Activated CD8-positive, alpha-beta memory T cell treated with anti-CD3 and anti-CD28 coated beads for 36 hours (primary cell): Measurements from ENCODE around the gene MAGI2. TPM values are rescaled to one million over a fixed set of nuclear protein-coding genes. Genes with fewer than 3 reads are reported as not detected.

Experiments
- CTCF ChIA-PET: fragments of 350-600 bp; sonication (Branson Sonifier 250); formaldehyde crosslinking; loops from one replicate; lab custom pipeline; 2021; ENCODE audit warnings: antibody characterized with exemption; lab: Charles Lee
- POLR2A ChIA-PET: fragments of 350-600 bp; sonication (Branson Sonifier 250); formaldehyde crosslinking; loops from one replicate; lab custom pipeline; 2021; ENCODE audit warnings: antibody characterized with exemption; lab: Charles Lee
- total RNA-seq, 2 experiments: library from RNA; stranded (reverse); gene quantifications; one replicate each; pipeline ENCODE4 v1.2.3, GENCODE V29; 2021

MAGI2 gene
- total RNA-seq, 2 experiments from 2014 or later = 0.17 to 0.30 TPM

- ChIA-PET POLR2A (no interaction called here), CTCF (no interaction called here)
These were observed 953.5 kb downstream of the MAGI2 start for GRCh38 chr7:78499971-78500370.

- POLR2A ChIA-PET = no interaction called here
- CTCF ChIA-PET = no interaction called here
These were observed 954.2 kb downstream of the MAGI2 start for GRCh38 chr7:78499283-78499682.

DNA sequence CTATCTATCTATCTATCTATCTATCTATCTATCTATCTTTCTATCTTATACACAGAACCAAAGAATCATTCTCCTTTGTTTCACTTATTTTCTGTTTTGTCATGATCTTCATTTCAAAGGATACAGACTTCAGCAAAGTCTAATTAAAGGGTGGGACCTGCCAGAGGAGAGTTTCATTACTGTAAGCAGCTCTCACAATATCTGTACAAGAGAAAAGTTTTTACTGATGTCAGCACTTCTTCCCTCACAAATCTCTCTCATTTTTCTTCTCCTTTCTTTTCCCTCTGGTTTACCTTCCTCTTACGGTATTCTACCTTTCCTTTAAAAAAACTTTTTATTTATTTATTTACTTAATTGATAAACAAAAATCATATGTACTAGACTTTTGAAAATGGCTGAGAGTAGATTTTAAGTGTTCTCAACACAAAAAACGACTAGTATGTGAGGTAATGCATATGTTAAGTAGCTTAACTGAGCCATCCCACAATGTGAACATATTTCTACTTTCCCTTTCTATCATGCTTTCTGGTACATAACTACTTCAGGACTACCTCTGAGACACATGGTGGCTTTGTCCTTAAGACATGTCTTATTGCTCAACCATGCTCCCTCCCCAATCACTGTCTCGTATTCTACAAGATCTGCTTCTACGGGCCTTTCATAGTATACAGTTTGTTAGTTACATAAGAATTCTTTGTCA, 955.6 kb downstream of the MAGI2 start:
- POLR2A ChIA-PET = no interaction called here
- CTCF ChIA-PET = no interaction called here

DNA sequence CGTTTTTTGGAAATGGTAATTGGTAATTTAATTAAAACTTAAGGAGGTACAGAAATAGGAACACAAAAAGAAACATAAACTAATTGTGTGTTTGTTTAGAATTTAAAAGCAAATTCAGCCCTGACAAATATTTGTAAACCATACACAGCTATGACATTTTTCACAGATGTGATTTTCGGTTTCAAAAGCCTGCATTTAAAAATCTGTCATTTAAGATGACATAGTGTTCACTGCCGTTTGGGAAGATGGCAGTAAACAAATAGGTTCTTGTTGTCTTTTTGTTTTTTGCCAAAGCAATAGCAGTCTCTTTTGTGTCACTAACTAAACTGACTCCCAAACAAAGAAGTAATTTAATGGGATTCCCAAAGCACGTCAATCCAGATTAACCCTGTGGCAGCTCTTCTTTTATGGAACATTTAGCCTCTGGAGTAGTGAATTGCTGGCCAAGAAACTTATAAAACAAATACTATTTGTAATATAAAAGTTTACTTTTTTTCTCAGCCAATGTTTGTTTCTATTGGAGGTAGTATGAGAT, 957.3 kb downstream of the MAGI2 start:
- ChIA-PET POLR2A (no interaction called here), CTCF (no interaction called here)

- ChIA-PET POLR2A (no interaction called here), CTCF (no interaction called here)
These were observed 960.1 kb downstream of the MAGI2 start for GRCh38 chr7:78493401-78493800.

GRCh38 chr7:78492146-78492545, 961.3 kb downstream of the MAGI2 start:
- POLR2A ChIA-PET = no interaction called here

GRCh38 chr7:78490524-78490923, 962.9 kb downstream of the MAGI2 start:
- POLR2A ChIA-PET = no interaction called here
- CTCF ChIA-PET = no interaction called here

More at GRCh38 chr7:78492146-78492545, 961.3 kb downstream of the MAGI2 start:
- CTCF ChIA-PET = no interaction called here

- CTCF ChIA-PET = no interaction called here
These were observed 963.8 kb downstream of the MAGI2 start for GRCh38 chr7:78489476-78490240.

DNA sequence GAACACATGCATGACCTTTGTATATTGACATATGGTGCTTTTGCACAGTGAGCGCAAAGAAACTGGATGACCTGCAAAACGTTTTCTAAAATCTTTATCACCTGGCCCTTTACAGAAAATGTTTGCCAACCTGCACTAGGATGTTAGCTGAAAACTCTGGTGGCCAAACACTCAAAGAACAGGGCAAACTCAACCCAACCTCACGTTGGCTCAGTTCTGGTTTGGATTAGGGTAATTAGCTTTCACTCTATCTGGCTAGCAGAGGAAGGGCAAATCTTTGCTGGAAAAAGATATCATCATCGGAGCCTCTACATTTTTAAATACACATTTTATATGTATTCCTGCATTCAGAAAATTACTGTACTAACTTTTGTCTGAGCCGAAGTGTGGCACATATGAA, 966.0 kb downstream of the MAGI2 start:
- ChIA-PET CTCF (no interaction called here), POLR2A (no interaction called here)

More at GRCh38 chr7:78489476-78490240, 963.8 kb downstream of the MAGI2 start:
- POLR2A ChIA-PET = no interaction called here

GRCh38 chr7:78479348-78479747, 974.1 kb downstream of the MAGI2 start:
- POLR2A ChIA-PET = no interaction called here
- CTCF ChIA-PET = no interaction called here

- ChIA-PET POLR2A (no interaction called here), CTCF (no interaction called here)
These were observed 976.5 kb downstream of the MAGI2 start for GRCh38 chr7:78476851-78477405.

GRCh38 chr7:78473571-78474301, 979.7 kb downstream of the MAGI2 start:
- ChIA-PET CTCF (no interaction called here), POLR2A (no interaction called here)

DNA sequence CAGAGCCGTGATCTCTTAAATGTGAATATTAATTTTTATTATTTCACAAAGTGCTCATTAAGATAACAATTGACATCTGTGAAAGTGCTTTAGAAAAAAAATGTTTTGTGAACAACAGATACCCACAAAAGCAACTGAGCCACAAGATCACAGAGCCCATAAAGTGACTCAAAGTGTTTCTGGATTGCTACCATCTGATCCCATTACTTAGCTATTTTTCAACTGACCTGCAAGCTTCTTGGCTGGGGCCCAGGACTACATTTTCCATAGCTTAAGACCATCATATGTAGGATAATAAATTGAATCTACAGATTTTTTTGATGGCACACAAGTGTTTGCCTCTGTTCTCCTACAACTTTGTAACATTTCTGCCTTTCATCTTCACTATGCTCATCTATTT, 980.4 kb downstream of the MAGI2 start:
- CTCF ChIA-PET = no interaction called here
- POLR2A ChIA-PET = no interaction called here

GRCh38 chr7:78472519-78472918, 980.9 kb downstream of the MAGI2 start:
- ChIA-PET CTCF (no interaction called here), POLR2A (no interaction called here)

DNA sequence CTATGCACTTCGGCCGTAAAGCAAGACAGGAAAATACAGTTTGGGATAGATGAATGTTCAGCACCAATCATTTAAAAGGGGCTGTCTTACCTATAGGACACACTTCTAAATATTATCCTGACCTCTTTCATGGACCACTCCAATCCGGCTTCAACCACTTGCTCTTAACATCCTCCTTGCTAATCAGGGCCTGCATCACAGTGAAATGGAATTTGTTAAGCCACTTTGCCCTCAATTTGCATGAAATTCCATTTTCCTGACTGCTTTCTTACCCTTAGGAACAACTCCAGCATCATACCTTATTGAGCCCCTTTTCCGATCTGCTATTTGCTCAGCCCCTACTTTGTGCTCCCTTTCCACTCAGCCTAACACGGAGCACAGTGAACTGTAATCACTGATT, 987.6 kb downstream of the MAGI2 start:
- POLR2A ChIA-PET = no interaction called here
- CTCF ChIA-PET = no interaction called here

DNA sequence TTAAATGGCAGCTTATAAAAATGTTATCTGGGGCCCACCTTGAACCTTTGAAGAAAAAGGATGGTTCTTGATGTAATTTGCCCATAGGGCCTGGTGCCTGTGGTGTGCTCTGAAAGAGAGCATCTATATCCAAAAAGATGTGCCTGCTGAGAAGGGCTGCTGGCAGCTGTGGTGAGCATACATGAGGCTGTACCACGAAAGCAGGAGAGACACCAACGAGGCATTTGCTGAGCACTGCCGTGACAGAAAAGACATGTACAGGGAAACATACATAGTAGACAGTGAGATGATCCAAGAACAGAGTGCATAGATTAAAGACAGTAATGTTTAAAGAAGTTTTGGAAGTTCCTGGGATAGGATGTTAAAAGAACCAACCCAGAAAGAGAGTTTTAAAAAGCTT, 990.4 kb downstream of the MAGI2 start:
- CTCF ChIA-PET = no interaction called here
- POLR2A ChIA-PET = no interaction called here

- CTCF ChIA-PET = no interaction called here
- POLR2A ChIA-PET = no interaction called here
These were observed 1002.8 kb downstream of the MAGI2 start for GRCh38 chr7:78450706-78451105.

- POLR2A ChIA-PET = no interaction called here
- CTCF ChIA-PET = interaction anchor here (0.6 kb wide), 1 partner anchor 49 kb away, joined by 4 read pairs; no protein-coding TSS in a partner anchor
These were observed 1004.6 kb downstream of the MAGI2 start for GRCh38 chr7:78448911-78449310.

DNA sequence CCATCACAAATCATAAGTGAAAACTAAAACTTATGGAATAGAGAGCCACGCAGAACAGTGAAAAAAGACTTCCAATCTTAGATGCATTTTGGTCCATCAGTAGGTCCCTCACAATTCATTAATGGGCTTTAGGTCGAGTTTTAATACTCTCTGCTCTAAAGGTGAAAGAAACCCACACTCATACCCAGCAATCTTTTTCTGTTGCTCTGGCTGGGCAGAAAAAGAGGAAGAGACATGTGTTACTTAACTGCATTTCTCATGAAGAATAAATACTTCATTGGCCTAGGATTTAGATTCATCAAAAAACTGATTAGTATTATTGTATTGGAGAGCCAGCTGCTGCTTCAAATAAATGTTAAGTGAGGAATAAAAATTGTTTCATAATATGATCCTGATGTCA, 1009.2 kb downstream of the MAGI2 start:
- ChIA-PET POLR2A (no interaction called here), CTCF (interaction anchor here (0.6 kb wide), 1 partner anchor 83 kb away, joined by 3 read pairs; no protein-coding TSS in a partner anchor)

GRCh38 chr7:78443811-78444210, 1009.7 kb downstream of the MAGI2 start:
- ChIA-PET CTCF (no interaction called here), POLR2A (no interaction called here)
